B cell (primary cell): Measurements from ENCODE around the gene KHDC4. TPM values are rescaled to one million over a fixed set of nuclear protein-coding genes. Genes with fewer than 3 reads are reported as not detected.

ENCODE experiments used
- ATAC-seq: fragments of 200-7000 bp; cut with Tn5 transposase; one replicate; pipeline ENCODE4 v1.10.0; 2021; ENCODE audit warnings: low read depth, mild to moderate bottlenecking, moderate number of reproducible peaks, moderate library complexity
- CTCF ChIA-PET: fragments of 350-600 bp; sonication (Branson Sonifier 250); formaldehyde crosslinking; loops from one replicate; lab custom pipeline; 2021; ENCODE audit warnings: antibody characterized with exemption, inconsistent platforms; lab: Charles Lee
- POLR2A ChIA-PET: fragments of 350-600 bp; sonication (Branson Sonifier 250); formaldehyde crosslinking; loops from one replicate; lab custom pipeline; 2021; ENCODE audit warnings: antibody characterized with exemption; lab: Charles Lee
- DNase-seq: peaks from one replicate; pipeline ENCODE4 v3.0.0; 2013
- H2AFZ ChIP-seq: 2 replicates; pipeline ENCODE4 v1.6.1; 2012; ENCODE audit warnings: mild to moderate bottlenecking, low read depth, low read length; ENCODE audit not compliant: insufficient read depth, poor library complexity, severe bottlenecking
- H3K27ac ChIP-seq, 2 donors: 1 replicate in 1 of 2; 2 replicates in 1 of 2; pipeline ENCODE4 v1.5.1; 2012 to 2013; ENCODE audit warnings: low read length in 2 of 2, mild to moderate bottlenecking in 2 of 2, moderate library complexity in 1 of 2
- H3K27me3 ChIP-seq, 4 experiments: fragments of 200-600 bp in 1 of 4; sonication (generic) in 1 of 4; replicated peaks in 1 of 4; 1 replicate in 2 of 4; 2 replicates in 2 of 4; pipeline versions ENCODE4 v1.6.1 to v1.7.0; 2013 to 2016; ENCODE audit warnings: low read length in 3 of 4, mild to moderate bottlenecking in 2 of 4, mixed read lengths in 1 of 4, moderate library complexity in 1 of 4; ENCODE audit not compliant: insufficient read depth in 4 of 4, control insufficient read depth in 3 of 4; ENCODE audit errors: control extremely low read depth in 1 of 4
- H3K36me3 ChIP-seq, 2 experiments: replicated peaks in 1 of 2; 1 replicate in 1 of 2; 2 replicates in 1 of 2; pipeline versions ENCODE4 v1.6.1 to v1.7.1; 2013; ENCODE audit warnings: low read length in 1 of 2; ENCODE audit not compliant: insufficient read depth in 2 of 2, control insufficient read depth in 1 of 2; ENCODE audit errors: control extremely low read depth in 1 of 2, extremely low read depth in 1 of 2
- H3K4me1 ChIP-seq, 2 donors: fragments of 200-600 bp in 1 of 2; sonication (generic) in 1 of 2; 1 replicate in 1 of 2; 2 replicates in 1 of 2; pipeline versions ENCODE4 v1.5.1 to v1.6.1; 2013 to 2017; ENCODE audit warnings: low read length in 2 of 2; ENCODE audit not compliant: control insufficient read depth in 2 of 2, insufficient read depth in 2 of 2
- H3K4me2 ChIP-seq: replicated peaks from 2 replicates; pipeline ENCODE3; 2012; ENCODE audit warnings: mild to moderate bottlenecking, low read depth, low read length; ENCODE audit not compliant: poor library complexity, severe bottlenecking
- H3K4me3 ChIP-seq, 5 experiments: fragments of 200-600 bp in 1 of 5; sonication (generic) in 1 of 5; 1 replicate in 3 of 5; 2 replicates in 2 of 5; pipeline versions ENCODE4 v1.5.1 to v1.7.0; 2011 to 2016; ENCODE audit warnings: low read length in 4 of 5, mild to moderate bottlenecking in 4 of 5, low read depth in 2 of 5, control low read depth in 1 of 5, moderate library complexity in 1 of 5; ENCODE audit not compliant: insufficient read depth in 1 of 5; ENCODE audit errors: control extremely low read depth in 1 of 5, extremely low read depth in 1 of 5
- H3K79me2 ChIP-seq: fragments of 200-600 bp; sonication (generic); one replicate; pipeline ENCODE4 v1.6.0; 2016; ENCODE audit warnings: low read length; ENCODE audit not compliant: control insufficient read depth, insufficient read depth
- H3K9ac ChIP-seq: fragments of 200-600 bp; sonication (generic); 2 replicates; pipeline ENCODE4 v1.6.1; 2017; ENCODE audit warnings: mild to moderate bottlenecking, low read length, moderate library complexity
- H3K9me3 ChIP-seq, 3 donors: one replicate each; pipeline versions ENCODE4 v1.6.1 to v1.7.1; 2013; ENCODE audit warnings: low read length in 2 of 3; ENCODE audit not compliant: control insufficient read depth in 2 of 3, insufficient read depth in 1 of 3; ENCODE audit errors: control extremely low read depth in 1 of 3
- H4K20me1 ChIP-seq: 2 replicates; pipeline ENCODE4 v1.6.0; 2012; ENCODE audit warnings: mild to moderate bottlenecking, low read length; ENCODE audit not compliant: insufficient read depth, control insufficient read depth, poor library complexity, severe bottlenecking
- H3K27ac Mint-ChIP-seq: one replicate; pipeline ENCODE4 v1.8.0; 2021; ENCODE audit warnings: mixed read lengths
- H3K27me3 Mint-ChIP-seq: one replicate; pipeline ENCODE4 v1.8.0; 2021; ENCODE audit warnings: mixed read lengths
- H3K4me1 Mint-ChIP-seq: one replicate; pipeline ENCODE4 v1.8.0; 2021; ENCODE audit warnings: mixed read lengths
- H3K4me3 Mint-ChIP-seq: one replicate; pipeline ENCODE4 v1.8.0; 2021; ENCODE audit warnings: mixed read lengths
- H3K9me3 Mint-ChIP-seq: one replicate; pipeline ENCODE4 v1.8.0; 2022; ENCODE audit warnings: mixed read lengths; ENCODE audit not compliant: insufficient read depth
- CTCF ChIP-seq: fragments of 200-600 bp; IDR thresholded peaks from one replicate; pipeline ENCODE4 v1.8.0; 2022; ENCODE audit warnings: antibody characterized with exemption, mild to moderate bottlenecking
- EZH2 ChIP-seq: IDR thresholded peaks from 2 replicates; pipeline ENCODE4 v1.6.1; 2012; ENCODE audit warnings: borderline replicate concordance, low read depth, mild to moderate bottlenecking, moderate library complexity, low read length; ENCODE audit not compliant: insufficient read depth, poor library complexity, severe bottlenecking
- WGBS: methylation state at CpG from one replicate; pipeline ENCODE4 v1.1.5; 2013; ENCODE audit warnings: missing lambda C conversion rate; ENCODE audit not compliant: insufficient coverage; 5-methylcytosine and 5-hydroxymethylcytosine counted together
- intact Hi-C: fragments of 100-400 bp; cut with micrococcal nuclease; formaldehyde crosslinking; loops from one replicate; pipeline ENCODE4 v1.10.0; 2022
- polyA plus RNA-seq: library from polyadenylated mRNA; depleted of rRNA; stranded (reverse); fragments of >200 nt; gene quantifications from 2 replicates; pipeline ENCODE4 v1.2.3, GENCODE V29; 2012
- total RNA-seq, 2 donors: library from RNA; stranded (reverse); fragments of 120-200 nt in 1 of 2; gene quantifications; 1 replicate in 1 of 2; 2 replicates in 1 of 2; pipeline versions ENCODE4 v1.2.3 to v1.2.4, GENCODE V29; 2013 to 2022

Gene KHDC4
- total and polyA plus RNA-seq, 2 donors (not counting 1 experiment from before 2014, with no cell fraction given): 51.3 to 122 TPM

GRCh38 chr1:155882235-155882634, 52.0 kb downstream of the KHDC4 start:
- Mint-ChIP-seq H3K27me3 (no peaks in the 10 kb centered on the region), H3K9me3 (no peaks in the 10 kb centered on the region), H3K27ac (peak overlapping the region; percentile 0), H3K4me3 (no peak overlapping the region), H3K4me1 (peaks cover 9% of the 10 kb centered on the region)
- peaks cover 8% of the 10 kb centered on the region in 2 donors for H3K4me1 ChIP-seq
- peak overlapping the region; percentile 28 for H3K9ac ChIP-seq
- POLR2A ChIA-PET: no interaction called here
- CTCF ChIA-PET: interaction anchor here (0.8 kb wide), 1 partner anchor 182 kb away, joined by 3 read pairs; no protein-coding TSS in a partner anchor
- H2AFZ ChIP-seq: no peak overlapping the region
- no peaks in the 10 kb centered on the region for H3K79me2 ChIP-seq
- TF ChIP-seq EZH2 (no peak), CTCF (no peak)
- intact Hi-C loops: no loop called here
- H3K9me3 ChIP-seq: no peaks in the 10 kb centered on the region
- H3K36me3 ChIP-seq: peaks cover 0 to 4% of the 10 kb centered on the region in 2 experiments
- ATAC-seq (peak; percentile 39), DNase-seq (peak; percentile 36)
- peak overlapping the region; percentile 26 for H3K4me2 ChIP-seq
- no peaks in the 10 kb centered on the region for H3K27me3 ChIP-seq
- H3K27ac ChIP-seq: no peak overlapping the region
- no peaks in the 10 kb centered on the region for H4K20me1 ChIP-seq
- no peak overlapping the region for H3K4me3 ChIP-seq

- ChIA-PET CTCF (no interaction called here), POLR2A (no interaction called here)
- no peak overlapping the region for H3K27ac Mint-ChIP-seq
- Histone ChIP-seq H3K36me3 (peaks cover 0 to 4% of the 10 kb centered on the region in 2 experiments), H4K20me1 (no peaks in the 10 kb centered on the region), H3K9me3 (no peaks in the 10 kb centered on the region), H2AFZ (no peak overlapping the region), H3K79me2 (no peaks in the 10 kb centered on the region), H3K27me3 (no peaks in the 10 kb centered on the region), H3K4me3 (no peak overlapping the region), H3K4me2 (no peak overlapping the region), H3K9ac (no peak overlapping the region), H3K4me1 (peaks cover 8% of the 10 kb centered on the region in 2 donors), H3K27ac (no peak overlapping the region)
- 100% methylated on average over 1 of the region's 6 CpGs for WGBS
- H3K27me3 Mint-ChIP-seq: no peaks in the 10 kb centered on the region
- no peak for TF ChIP-seq CTCF
- no peaks in the 10 kb centered on the region for H3K9me3 Mint-ChIP-seq
- peaks cover 9% of the 10 kb centered on the region for H3K4me1 Mint-ChIP-seq
- DNase-seq (no peak), ATAC-seq (no peak)
- H3K4me3 Mint-ChIP-seq: no peak overlapping the region
- intact Hi-C loops: no loop called here
Measured at GRCh38 chr1:155880950-155881349, 53.3 kb downstream of the KHDC4 start.
